Loucy (cell line): ENCODE measurements around the gene NET1.

Experiments used
- H2AFZ ChIP-seq: fragments of 200-600 bp; sonication (generic); 2 replicates; pipeline ENCODE4 v1.6.0; 2016; ENCODE audit warnings: antibody characterized with exemption, mild to moderate bottlenecking, low read length, moderate library complexity
- H3F3A ChIP-seq: fragments of 200-600 bp; 2 replicates; pipeline ENCODE4 v1.6.0; 2016; ENCODE audit warnings: antibody characterized with exemption, low read depth, mild to moderate bottlenecking
- H3K27me3 ChIP-seq: fragments of 200-600 bp; sonication (generic); 2 replicates; pipeline ENCODE4 v1.6.1; 2014; ENCODE audit warnings: low read length, mild to moderate bottlenecking; ENCODE audit not compliant: insufficient read depth, poor library complexity, severe bottlenecking
- H3K36me3 ChIP-seq: fragments of 200-600 bp; sonication (generic); 2 replicates; pipeline ENCODE4 v1.6.1; 2016; ENCODE audit warnings: low read length; ENCODE audit not compliant: insufficient read depth
- H3K4me1 ChIP-seq: fragments of 200-600 bp; sonication (generic); 2 replicates; pipeline ENCODE4 v1.5.1; 2014; ENCODE audit warnings: low read length, mild to moderate bottlenecking; ENCODE audit not compliant: insufficient read depth, poor library complexity, severe bottlenecking
- H3K4me2 ChIP-seq: fragments of 200-600 bp; sonication (generic); 2 replicates; pipeline ENCODE4 v1.6.0; 2014; ENCODE audit warnings: antibody characterized with exemption, low read length, low read depth, mild to moderate bottlenecking; ENCODE audit not compliant: poor library complexity, severe bottlenecking
- H3K4me3 ChIP-seq: fragments of 200-600 bp; sonication (generic); 2 replicates; pipeline ENCODE4 v1.5.1; 2014; ENCODE audit warnings: low read length, mild to moderate bottlenecking, mixed read lengths; ENCODE audit not compliant: poor library complexity, severe bottlenecking
- H3K79me2 ChIP-seq: fragments of 200-600 bp; sonication (generic); 2 replicates; pipeline ENCODE4 v1.6.1; 2014; ENCODE audit warnings: low read length; ENCODE audit not compliant: insufficient read depth
- H3K9ac ChIP-seq: fragments of 200-600 bp; sonication (generic); 2 replicates; pipeline ENCODE4 v1.6.0; 2014; ENCODE audit warnings: mild to moderate bottlenecking, low read depth, low read length, moderate library complexity; ENCODE audit not compliant: poor library complexity, severe bottlenecking
- H3K9me2 ChIP-seq: fragments of 200-600 bp; sonication (generic); replicated peaks from 2 replicates; pipeline ENCODE4 v1.6.1; 2016; ENCODE audit warnings: low read depth, low read length, mixed read lengths
- H3K9me3 ChIP-seq: fragments of 200-600 bp; sonication (generic); 2 replicates; pipeline ENCODE4 v1.6.1; 2014; ENCODE audit warnings: mild to moderate bottlenecking, antibody characterized with exemption, low read length, low read depth; ENCODE audit not compliant: insufficient read depth
- H4K20me1 ChIP-seq: fragments of 200-600 bp; sonication (generic); 2 replicates; pipeline ENCODE4 v1.6.0; 2014; ENCODE audit warnings: antibody characterized with exemption, low read length, mild to moderate bottlenecking; ENCODE audit not compliant: insufficient read depth, poor library complexity, severe bottlenecking
- EZH2phosphoT487 ChIP-seq: fragments of 200-600 bp; IDR thresholded peaks from 2 replicates; pipeline ENCODE4 v1.6.1; 2018; ENCODE audit warnings: antibody characterized with exemption, mild to moderate bottlenecking, moderate library complexity, borderline replicate concordance
- TF ChIP-seq, protein P1 (sequence below): fragments of 200-600 bp; sonication (generic); conservative IDR thresholded peaks from 2 replicates; pipeline ENCODE4 v1.5.1; 2014; ENCODE audit warnings: mild to moderate bottlenecking, antibody characterized with exemption, low read length

NET1 gene

GRCh38 chr10:5506246-5506645, 93.9 kb downstream of the NET1 start:
- TF ChIP-seq, protein P1, sequence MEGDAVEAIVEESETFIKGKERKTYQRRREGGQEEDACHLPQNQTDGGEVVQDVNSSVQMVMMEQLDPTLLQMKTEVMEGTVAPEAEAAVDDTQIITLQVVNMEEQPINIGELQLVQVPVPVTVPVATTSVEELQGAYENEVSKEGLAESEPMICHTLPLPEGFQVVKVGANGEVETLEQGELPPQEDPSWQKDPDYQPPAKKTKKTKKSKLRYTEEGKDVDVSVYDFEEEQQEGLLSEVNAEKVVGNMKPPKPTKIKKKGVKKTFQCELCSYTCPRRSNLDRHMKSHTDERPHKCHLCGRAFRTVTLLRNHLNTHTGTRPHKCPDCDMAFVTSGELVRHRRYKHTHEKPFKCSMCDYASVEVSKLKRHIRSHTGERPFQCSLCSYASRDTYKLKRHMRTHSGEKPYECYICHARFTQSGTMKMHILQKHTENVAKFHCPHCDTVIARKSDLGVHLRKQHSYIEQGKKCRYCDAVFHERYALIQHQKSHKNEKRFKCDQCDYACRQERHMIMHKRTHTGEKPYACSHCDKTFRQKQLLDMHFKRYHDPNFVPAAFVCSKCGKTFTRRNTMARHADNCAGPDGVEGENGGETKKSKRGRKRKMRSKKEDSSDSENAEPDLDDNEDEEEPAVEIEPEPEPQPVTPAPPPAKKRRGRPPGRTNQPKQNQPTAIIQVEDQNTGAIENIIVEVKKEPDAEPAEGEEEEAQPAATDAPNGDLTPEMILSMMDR: no peak
- TF ChIP-seq EZH2phosphoT487: no peak
- H3K9ac ChIP-seq: no peak overlapping the region
- H3K4me2 ChIP-seq: no peak overlapping the region
- H3K79me2 ChIP-seq: no peaks in the 10 kb centered on the region
- H3K36me3 ChIP-seq: no peaks in the 10 kb centered on the region
- H3K9me2 ChIP-seq: no peaks in the 10 kb centered on the region
- no peak overlapping the region for H3K4me3 ChIP-seq
- H2AFZ ChIP-seq: no peak overlapping the region
- H3F3A ChIP-seq: no peaks in the 10 kb centered on the region
- H3K27me3 ChIP-seq: no peaks in the 10 kb centered on the region
- H4K20me1 ChIP-seq: no peaks in the 10 kb centered on the region
- H3K4me1 ChIP-seq: no peaks in the 10 kb centered on the region
- H3K9me3 ChIP-seq: no peaks in the 10 kb centered on the region

GRCh38 chr10:5506751-5507648, 94.6 kb downstream of the NET1 start:
- H3F3A ChIP-seq: no peaks in the 10 kb centered on the region
- H3K4me1 ChIP-seq: no peaks in the 10 kb centered on the region
- H3K4me3 ChIP-seq: no peak overlapping the region
- no peaks in the 10 kb centered on the region for H3K9me3 ChIP-seq
- H3K9ac ChIP-seq: no peak overlapping the region
- no peaks in the 10 kb centered on the region for H3K79me2 ChIP-seq
- no peak for TF ChIP-seq EZH2phosphoT487
- TF ChIP-seq, protein P1: no peak
- no peak overlapping the region for H3K4me2 ChIP-seq
- H3K36me3 ChIP-seq: no peaks in the 10 kb centered on the region
- H3K9me2 ChIP-seq: no peaks in the 10 kb centered on the region
- no peaks in the 10 kb centered on the region for H4K20me1 ChIP-seq
- H3K27me3 ChIP-seq: no peaks in the 10 kb centered on the region
- H2AFZ ChIP-seq: no peak overlapping the region

DNA sequence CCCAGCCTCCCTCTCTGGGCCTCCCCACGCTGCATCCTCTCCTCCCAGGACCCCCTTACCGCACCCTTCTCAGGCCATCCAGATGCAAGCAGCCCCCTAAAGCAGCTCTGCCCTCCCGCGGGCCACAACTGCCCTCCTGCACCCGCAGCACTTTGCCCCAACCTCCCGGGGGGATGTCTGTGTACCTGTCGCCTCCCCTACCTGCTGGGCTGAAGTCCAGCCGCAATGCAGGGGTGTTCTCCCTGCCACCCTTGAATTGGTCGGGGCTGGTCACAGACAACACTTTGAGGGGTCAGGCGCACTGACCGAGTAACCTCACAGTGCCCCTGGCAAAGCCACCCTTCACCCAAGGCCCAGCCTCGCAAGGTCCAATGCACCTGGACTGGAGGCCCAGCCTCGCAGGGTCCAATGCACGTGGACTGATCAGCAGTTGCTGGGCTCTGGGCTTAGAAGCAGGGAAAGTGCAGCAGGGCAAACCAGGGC, 95.3 kb downstream of the NET1 start:
- Histone ChIP-seq H3K4me2 (no peak overlapping the region), H3K9me2 (no peaks in the 10 kb centered on the region), H3K9me3 (no peaks in the 10 kb centered on the region), H3K4me1 (no peaks in the 10 kb centered on the region), H3K79me2 (no peaks in the 10 kb centered on the region), H4K20me1 (no peaks in the 10 kb centered on the region), H3K27me3 (no peaks in the 10 kb centered on the region), H2AFZ (no peak overlapping the region), H3F3A (no peaks in the 10 kb centered on the region), H3K4me3 (no peak overlapping the region), H3K36me3 (no peaks in the 10 kb centered on the region), H3K9ac (no peak overlapping the region)
- TF ChIP-seq, protein P1: no peak
- TF ChIP-seq EZH2phosphoT487: no peak
